ENCODE results near the gene INF2. TPM values are rescaled to one million over a fixed set of nuclear protein-coding genes. Genes with fewer than 3 reads are reported as not detected.

INF2 gene
- total and polyA plus RNA-seq, 9 of the 15 experiments (the other 6 are each of a cell fraction or from before 2014, with no cell fraction given) = 0.56 to 31.3 (median 7.8) TPM

GRCh38 chr14:104702106-104702505 is 12.7 kb downstream of the INF2 start:
- intact Hi-C loops (cut with micrococcal nuclease) (no loop called here), in situ Hi-C loops (cut with MboI) (no loop called here)
- DNase-seq (ENCODE audit: extremely low read depth in 1 of 4, low spot score in 3 of 4) (no peak), ATAC-seq (no peak), FAIRE-seq (no peak)
- H3K9ac ChIP-seq (ENCODE audit: insufficient read depth in 1 of 2, low read depth in 2 of 2, low read length in 2 of 2) = no peak overlapping the region; a peak in 1 of 4 replicates
- no TSS peak for BruUV-seq (replicated peaks)
- H4K20me1 ChIP-seq (replicated peaks; ENCODE audit: control insufficient read depth, insufficient read depth, low read length) = no peaks in the 10 kb centered on the region
- ChIA-PET CTCF (ENCODE audit: low intra/inter-chr PET ratio) (no interaction called here), POLR2A (no interaction called here)
- no peak overlapping the region for H3K4me2 ChIP-seq (ENCODE audit: insufficient read depth, low read length)
- no peaks in the 10 kb centered on the region for H3K27me3 ChIP-seq (ENCODE audit: control insufficient read depth in 2 of 2, insufficient read depth in 2 of 2, low read length in 2 of 2)
- peaks cover 15 to 70% of the 10 kb centered on the region in 2 experiments; a peak in 4 of 5 replicates for H3K4me1 ChIP-seq (replicated peaks in 1 of 2; ENCODE audit: control insufficient read depth in 2 of 2, insufficient read depth in 2 of 2, low read length in 2 of 2)
- no peaks in the 10 kb centered on the region for H3K9me3 ChIP-seq (replicated peaks; ENCODE audit: control insufficient read depth, insufficient read depth, low read depth, low read length)
- peaks cover 35% of the 10 kb centered on the region; the same call in 2 of the 3 replicates for H3K36me3 ChIP-seq (ENCODE audit: control insufficient read depth, insufficient read depth, low read length)
- no peaks in the 10 kb centered on the region for H3K9me1 ChIP-seq (ENCODE audit: control insufficient read depth, insufficient read depth, low read length)
- H3K4me3 ChIP-seq = no peak overlapping the region
- no peak overlapping the region for H2AFZ ChIP-seq (ENCODE audit: low read depth, low read length)
- no peaks in the 10 kb centered on the region for H3K79me2 ChIP-seq (ENCODE audit: control insufficient read depth, insufficient read depth, low read length)
- no peak overlapping the region for H3K27ac ChIP-seq (ENCODE audit: extremely low read depth, low read depth, low read length)
- WGBS (ENCODE audit: insufficient coverage, low coverage, missing lambda C conversion rate) = 100% methylated on average over 5 of the region's 12 CpGs
- TF ChIP-seq ZBTB12 (CRISPR knock-in tag; IDR thresholded peaks at IDR 0.05) (no peak), ZBTB9 (CRISPR knock-in tag; IDR thresholded peaks at IDR 0.05) (no peak), ZBTB33 (CRISPR knock-in tag; IDR thresholded peaks at IDR 0.05) (peak; percentile 85)
- TF ChIP-seq, protein P1, sequence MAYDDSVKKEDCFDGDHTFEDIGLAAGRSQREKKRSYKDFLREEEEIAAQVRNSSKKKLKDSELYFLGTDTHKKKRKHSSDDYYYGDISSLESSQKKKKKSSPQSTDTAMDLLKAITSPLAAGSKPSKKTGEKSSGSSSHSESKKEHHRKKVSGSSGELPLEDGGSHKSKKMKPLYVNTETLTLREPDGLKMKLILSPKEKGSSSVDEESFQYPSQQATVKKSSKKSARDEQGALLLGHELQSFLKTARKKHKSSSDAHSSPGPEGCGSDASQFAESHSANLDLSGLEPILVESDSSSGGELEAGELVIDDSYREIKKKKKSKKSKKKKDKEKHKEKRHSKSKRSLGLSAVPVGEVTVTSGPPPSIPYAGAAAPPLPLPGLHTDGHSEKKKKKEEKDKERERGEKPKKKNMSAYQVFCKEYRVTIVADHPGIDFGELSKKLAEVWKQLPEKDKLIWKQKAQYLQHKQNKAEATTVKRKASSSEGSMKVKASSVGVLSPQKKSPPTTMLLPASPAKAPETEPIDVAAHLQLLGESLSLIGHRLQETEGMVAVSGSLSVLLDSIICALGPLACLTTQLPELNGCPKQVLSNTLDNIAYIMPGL (CRISPR knock-in tag; IDR thresholded peaks at IDR 0.05) = no peak
- TF ChIP-seq, protein P2, sequence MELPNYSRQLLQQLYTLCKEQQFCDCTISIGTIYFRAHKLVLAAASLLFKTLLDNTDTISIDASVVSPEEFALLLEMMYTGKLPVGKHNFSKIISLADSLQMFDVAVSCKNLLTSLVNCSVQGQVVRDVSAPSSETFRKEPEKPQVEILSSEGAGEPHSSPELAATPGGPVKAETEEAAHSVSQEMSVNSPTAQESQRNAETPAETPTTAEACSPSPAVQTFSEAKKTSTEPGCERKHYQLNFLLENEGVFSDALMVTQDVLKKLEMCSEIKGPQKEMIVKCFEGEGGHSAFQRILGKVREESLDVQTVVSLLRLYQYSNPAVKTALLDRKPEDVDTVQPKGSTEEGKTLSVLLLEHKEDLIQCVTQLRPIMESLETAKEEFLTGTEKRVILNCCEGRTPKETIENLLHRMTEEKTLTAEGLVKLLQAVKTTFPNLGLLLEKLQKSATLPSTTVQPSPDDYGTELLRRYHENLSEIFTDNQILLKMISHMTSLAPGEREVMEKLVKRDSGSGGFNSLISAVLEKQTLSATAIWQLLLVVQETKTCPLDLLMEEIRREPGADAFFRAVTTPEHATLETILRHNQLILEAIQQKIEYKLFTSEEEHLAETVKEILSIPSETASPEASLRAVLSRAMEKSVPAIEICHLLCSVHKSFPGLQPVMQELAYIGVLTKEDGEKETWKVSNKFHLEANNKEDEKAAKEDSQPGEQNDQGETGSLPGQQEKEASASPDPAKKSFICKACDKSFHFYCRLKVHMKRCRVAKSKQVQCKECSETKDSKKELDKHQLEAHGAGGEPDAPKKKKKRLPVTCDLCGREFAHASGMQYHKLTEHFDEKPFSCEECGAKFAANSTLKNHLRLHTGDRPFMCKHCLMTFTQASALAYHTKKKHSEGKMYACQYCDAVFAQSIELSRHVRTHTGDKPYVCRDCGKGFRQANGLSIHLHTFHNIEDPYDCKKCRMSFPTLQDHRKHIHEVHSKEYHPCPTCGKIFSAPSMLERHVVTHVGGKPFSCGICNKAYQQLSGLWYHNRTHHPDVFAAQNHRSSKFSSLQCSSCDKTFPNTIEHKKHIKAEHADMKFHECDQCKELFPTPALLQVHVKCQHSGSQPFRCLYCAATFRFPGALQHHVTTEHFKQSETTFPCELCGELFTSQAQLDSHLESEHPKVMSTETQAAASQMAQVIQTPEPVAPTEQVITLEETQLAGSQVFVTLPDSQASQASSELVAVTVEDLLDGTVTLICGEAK (IDR thresholded peaks at IDR 0.05) = no peak
- TF ChIP-seq, protein P2 (CRISPR knock-in tag; IDR thresholded peaks at IDR 0.05) = no peak

Data from K562 (cell line).